Mesenchymal stem cell (in vitro differentiated cells and primary cell): ENCODE measurements around the gene BPI.

Source experiments
- DNase-seq: peaks from one replicate; pipeline ENCODE4 v3.0.0-alpha.2; 2013
- H2AFZ ChIP-seq: one replicate; pipeline ENCODE4 v1.6.1; 2013; ENCODE audit warnings: low read depth, mild to moderate bottlenecking, control low read depth, inconsistent platforms, low read length, moderate library complexity
- H2AK5ac ChIP-seq: 2 replicates; pipeline ENCODE4 v1.6.1; 2013; ENCODE audit warnings: low read length, moderate library complexity, mild to moderate bottlenecking, inconsistent platforms; ENCODE audit not compliant: severe bottlenecking
- H2BK120ac ChIP-seq: one replicate; pipeline ENCODE4 v1.6.1; 2013; ENCODE audit warnings: low read depth, mild to moderate bottlenecking, inconsistent platforms, low read length, moderate library complexity
- H2BK12ac ChIP-seq, 2 experiments: one replicate each; pipeline ENCODE4 v1.6.1; 2013; ENCODE audit warnings: inconsistent platforms in 2 of 2, low read length in 2 of 2, mild to moderate bottlenecking in 2 of 2, moderate library complexity in 2 of 2, control low read depth in 1 of 2
- H2BK15ac ChIP-seq: one replicate; pipeline ENCODE4 v1.6.1; 2013; ENCODE audit warnings: mild to moderate bottlenecking, low read depth, inconsistent platforms; ENCODE audit not compliant: poor library complexity, severe bottlenecking
- H2BK5ac ChIP-seq: 2 replicates; pipeline ENCODE4 v1.6.1; 2013; ENCODE audit warnings: low read depth, mild to moderate bottlenecking, low read length, control low read depth, inconsistent platforms; ENCODE audit not compliant: poor library complexity, severe bottlenecking
- H3K14ac ChIP-seq, 2 experiments: one replicate each; pipeline ENCODE4 v1.6.1; 2013; ENCODE audit warnings: inconsistent platforms in 2 of 2, low read length in 2 of 2, control low read depth in 1 of 2, mild to moderate bottlenecking in 1 of 2, moderate library complexity in 1 of 2
- H3K18ac ChIP-seq, 2 experiments: one replicate each; pipeline ENCODE4 v1.6.1; 2013; ENCODE audit warnings: inconsistent platforms in 2 of 2, low read length in 2 of 2, control low read depth in 1 of 2, low read depth in 1 of 2, mild to moderate bottlenecking in 1 of 2
- H3K23ac ChIP-seq, 2 experiments: one replicate each; pipeline ENCODE4 v1.6.1; 2013; ENCODE audit warnings: inconsistent platforms in 2 of 2, low read length in 2 of 2, mild to moderate bottlenecking in 2 of 2, moderate library complexity in 2 of 2, control low read depth in 1 of 2
- H3K27ac ChIP-seq: 2 replicates; pipeline ENCODE4 v1.5.1; 2013; ENCODE audit warnings: mild to moderate bottlenecking, moderate library complexity, low read length, control low read depth, inconsistent platforms; ENCODE audit not compliant: poor library complexity, severe bottlenecking
- H3K27me3 ChIP-seq, 2 experiments: 2 replicates each; pipeline versions ENCODE4 v1.6.1 to v1.7.0; 2013; ENCODE audit warnings: low read length in 2 of 2, mild to moderate bottlenecking in 2 of 2, moderate library complexity in 2 of 2, control low read depth in 1 of 2, inconsistent platforms in 1 of 2; ENCODE audit not compliant: control insufficient read depth in 1 of 2, insufficient read depth in 1 of 2
- H3K36me3 ChIP-seq, 2 experiments: 2 replicates each; pipeline versions ENCODE4 v1.6.1 to v1.7.0; 2013; ENCODE audit warnings: low read length in 2 of 2, control low read depth in 1 of 2, inconsistent platforms in 1 of 2, low read depth in 1 of 2, mild to moderate bottlenecking in 1 of 2; ENCODE audit not compliant: insufficient read depth in 2 of 2, control insufficient read depth in 1 of 2
- H3K4ac ChIP-seq, 2 experiments: one replicate each; pipeline ENCODE4 v1.6.1; 2013; ENCODE audit warnings: inconsistent platforms in 2 of 2, low read length in 2 of 2, mild to moderate bottlenecking in 2 of 2, moderate library complexity in 2 of 2, control low read depth in 1 of 2, low read depth in 1 of 2
- H3K4me1 ChIP-seq: 2 replicates; pipeline ENCODE4 v1.6.1; 2013; ENCODE audit warnings: low read depth, low read length, control low read depth; ENCODE audit not compliant: control insufficient read depth, insufficient read depth
- H3K4me2 ChIP-seq: 2 replicates; pipeline ENCODE4 v1.6.1; 2013; ENCODE audit warnings: low read length, mild to moderate bottlenecking, inconsistent platforms; ENCODE audit not compliant: poor library complexity, severe bottlenecking
- H3K4me3 ChIP-seq, 2 experiments: 2 replicates each; pipeline versions ENCODE4 v1.5.1 to v1.7.0; 2013; ENCODE audit warnings: low read length in 2 of 2, mild to moderate bottlenecking in 2 of 2, control low read depth in 1 of 2, low read depth in 1 of 2; ENCODE audit not compliant: insufficient read depth in 1 of 2
- H3K79me1 ChIP-seq: replicated peaks from 2 replicates; pipeline ENCODE4 v1.6.1; 2013; ENCODE audit warnings: mild to moderate bottlenecking, control low read depth, low read length, inconsistent platforms; ENCODE audit not compliant: poor library complexity, severe bottlenecking
- H3K9ac ChIP-seq: 2 replicates; pipeline ENCODE4 v1.7.0; 2013; ENCODE audit warnings: mild to moderate bottlenecking, low read length, moderate library complexity
- H3K9me3 ChIP-seq: 2 replicates; pipeline ENCODE4 v1.7.0; 2013; ENCODE audit warnings: mild to moderate bottlenecking, low read length; ENCODE audit not compliant: control insufficient read depth
- H4K8ac ChIP-seq: one replicate; pipeline ENCODE4 v1.6.1; 2013; ENCODE audit warnings: inconsistent platforms, mild to moderate bottlenecking, low read length, moderate library complexity
- H4K91ac ChIP-seq: one replicate; pipeline ENCODE4 v1.6.1; 2013; ENCODE audit warnings: mild to moderate bottlenecking, low read length, inconsistent platforms
- WGBS: methylation state at CpG from one replicate; pipeline ENCODE4 v1.1.7; 2013; ENCODE audit warnings: mixed read lengths; 5-methylcytosine and 5-hydroxymethylcytosine counted together

BPI gene

GRCh38 chr20:38334016-38334415 lies 30.1 kb downstream of the BPI start:
- Histone ChIP-seq H4K8ac (no peak overlapping the region), H3K4me1 (peaks cover 2% of the 10 kb centered on the region)

GRCh38 chr20:38336726-38337125 lies 32.8 kb downstream of the BPI start:
- Histone ChIP-seq H3K27me3 (peaks cover 61 to 64% of the 10 kb centered on the region in 2 experiments), H3K27ac (no peak overlapping the region), H3K4ac (no peak overlapping the region), H2BK12ac (no peak overlapping the region), H4K8ac (no peak overlapping the region), H3K23ac (no peak overlapping the region), H2AK5ac (no peak overlapping the region), H3K14ac (no peak overlapping the region), H3K4me1 (peaks cover 2% of the 10 kb centered on the region), H3K9me3 (peaks cover 8% of the 10 kb centered on the region), H4K91ac (no peak overlapping the region), H2BK15ac (no peak overlapping the region), H2BK120ac (no peak overlapping the region), H3K79me1 (no peaks in the 10 kb centered on the region), H3K18ac (no peak overlapping the region), H2AFZ (no peak overlapping the region), H3K4me3 (no peak overlapping the region), H3K9ac (no peak overlapping the region), H3K4me2 (no peak overlapping the region), H2BK5ac (no peak overlapping the region), H3K36me3 (no peaks in the 10 kb centered on the region)
- DNase-seq: no peak
- WGBS: 79% methylated on average over 6 of the region's 7 CpGs

More at GRCh38 chr20:38334016-38334415, 30.1 kb downstream of the BPI start:
- Histone ChIP-seq H3K14ac (no peak overlapping the region), H3K23ac (no peak overlapping the region), H2BK12ac (no peak overlapping the region), H3K9me3 (peaks cover 8% of the 10 kb centered on the region), H2AK5ac (no peak overlapping the region), H4K91ac (no peak overlapping the region), H3K4me2 (no peak overlapping the region), H2AFZ (no peak overlapping the region), H3K9ac (no peak overlapping the region), H3K27me3 (peaks cover 65 to 71% of the 10 kb centered on the region in 2 experiments), H3K79me1 (no peaks in the 10 kb centered on the region), H3K36me3 (no peaks in the 10 kb centered on the region), H3K27ac (no peak overlapping the region), H3K18ac (no peak overlapping the region), H3K4ac (no peak overlapping the region), H2BK15ac (no peak overlapping the region), H3K4me3 (no peak overlapping the region), H2BK5ac (no peak overlapping the region), H2BK120ac (no peak overlapping the region)
- 89% methylated on average over 6 of the region's 8 CpGs for WGBS
- DNase-seq: no peak

GRCh38 chr20:38337561-38338140 lies 33.7 kb downstream of the BPI start:
- Histone ChIP-seq H3K18ac (no peak overlapping the region), H2BK120ac (no peak overlapping the region), H3K4me1 (peaks cover 2% of the 10 kb centered on the region), H3K9me3 (peaks cover 8% of the 10 kb centered on the region), H2AK5ac (no peak overlapping the region), H3K79me1 (no peaks in the 10 kb centered on the region), H3K4ac (no peak overlapping the region), H2BK15ac (no peak overlapping the region), H4K8ac (no peak overlapping the region), H3K4me3 (no peak overlapping the region), H2AFZ (no peak overlapping the region), H2BK12ac (no peak overlapping the region), H3K27me3 (peaks cover 52 to 64% of the 10 kb centered on the region in 2 experiments), H3K36me3 (no peaks in the 10 kb centered on the region), H3K4me2 (no peak overlapping the region), H4K91ac (no peak overlapping the region), H3K27ac (no peak overlapping the region), H3K23ac (no peak overlapping the region), H3K14ac (no peak overlapping the region), H2BK5ac (no peak overlapping the region), H3K9ac (no peak overlapping the region)
- peak; percentile 9 for DNase-seq
- WGBS: 31% methylated on average over 6 of the region's 6 CpGs

- no peak overlapping the region for H3K4me3 ChIP-seq
- no peak overlapping the region for H2AK5ac ChIP-seq
- no peak overlapping the region for H2BK12ac ChIP-seq
- no peak overlapping the region for H3K4ac ChIP-seq
- no peak overlapping the region for H3K4me2 ChIP-seq
- DNase-seq: peak; percentile 18
- H4K8ac ChIP-seq: no peak overlapping the region
- no peak overlapping the region for H3K27ac ChIP-seq
- peaks cover 2% of the 10 kb centered on the region for H3K4me1 ChIP-seq
- no peaks in the 10 kb centered on the region for H3K36me3 ChIP-seq
- peaks cover 47 to 59% of the 10 kb centered on the region in 2 experiments for H3K27me3 ChIP-seq
- 55% methylated on average over 7 of the region's 7 CpGs for WGBS
- no peak overlapping the region for H4K91ac ChIP-seq
- H2BK5ac ChIP-seq: no peak overlapping the region
- no peak overlapping the region for H3K14ac ChIP-seq
- H3K9me3 ChIP-seq: peaks cover 8% of the 10 kb centered on the region
- no peak overlapping the region for H3K18ac ChIP-seq
- H3K23ac ChIP-seq: no peak overlapping the region
- no peak overlapping the region for H2BK15ac ChIP-seq
- no peak overlapping the region for H2AFZ ChIP-seq
- no peak overlapping the region for H2BK120ac ChIP-seq
- H3K9ac ChIP-seq: no peak overlapping the region
- H3K79me1 ChIP-seq: no peaks in the 10 kb centered on the region
These were observed 35.0 kb downstream of the BPI start for GRCh38 chr20:38338849-38339520.
